K562 (cell line): ENCODE results near the gene SCN1A. TPM values are rescaled to one million over a fixed set of nuclear protein-coding genes. Genes with fewer than 3 reads are reported as not detected.

Experiments
- BRCA1 ChIP-seq, 2 experiments: fragments of 450-650 bp in 1 of 2; sonication (generic) in 1 of 2; formaldehyde crosslinking in 1 of 2; IDR thresholded peaks; 2 replicates each; pipeline versions ENCODE4 v1.5.0 to v1.6.1; 2017 to 2020; ENCODE audit warnings: mild to moderate bottlenecking in 1 of 2, missing genetic modification reagents in 1 of 2
- BRF2 ChIP-seq: IDR thresholded peaks from 3 replicates; pipeline ENCODE4 v1.6.1; 2011; ENCODE audit warnings: borderline replicate concordance, mild to moderate bottlenecking; ENCODE audit not compliant: insufficient read length, insufficient read depth
- CREB3 ChIP-seq: fragments of 450-650 bp; conservative IDR thresholded peaks from 2 replicates; pipeline ENCODE4 v1.6.1; 2016; ENCODE audit warnings: missing genetic modification characterization, low read depth, mild to moderate bottlenecking, missing compliant biosample characterization, moderate library complexity
- HCFC1 ChIP-seq: IDR thresholded peaks from 2 replicates; pipeline ENCODE4 v1.6.1; 2012; ENCODE audit warnings: low read depth, low read length, improper control_type of control experiment
- HOMEZ ChIP-seq: fragments of 250-450 bp; sonication (Bioruptor Pico); IDR thresholded peaks from 2 replicates; pipeline ENCODE4 v1.4.0; 2020; ENCODE audit warnings: mild to moderate bottlenecking, moderate library complexity
- KDM4B ChIP-seq, 2 experiments: fragments of 450-650 bp in 1 of 2; sonication (generic) in 1 of 2; IDR thresholded peaks; 2 replicates each; pipeline ENCODE4 v1.6.1; 2016 to 2017; ENCODE audit warnings: borderline replicate concordance in 2 of 2, antibody characterized with exemption in 1 of 2, low read depth in 1 of 2, mild to moderate bottlenecking in 1 of 2
- KLF10 ChIP-seq: fragments of 250-450 bp; sonication (Bioruptor Pico); IDR thresholded peaks from 2 replicates; pipeline ENCODE4 v1.6.1; 2021; ENCODE audit warnings: matching md5 sums
- MCM3 ChIP-seq: fragments of 450-650 bp; IDR thresholded peaks from 2 replicates; pipeline ENCODE4 v1.6.1; 2016
- MTA2 ChIP-seq: fragments of 450-650 bp; IDR thresholded peaks from 2 replicates; pipeline ENCODE4 v1.6.1; 2016; ENCODE audit warnings: low read depth
- NFE2 ChIP-seq: IDR thresholded peaks from 2 replicates; pipeline ENCODE4 v1.6.1; 2014; ENCODE audit warnings: antibody characterized with exemption, low read depth
- SMAD2 ChIP-seq: fragments of 150-350 bp; IDR thresholded peaks from 2 replicates; pipeline ENCODE4 v1.6.1; 2014; ENCODE audit warnings: low read depth, mild to moderate bottlenecking, low read length
- SPI1 ChIP-seq: IDR thresholded peaks from 2 replicates; pipeline ENCODE4 v1.6.1; 2011; ENCODE audit warnings: low read depth, low read length, control low read depth, borderline replicate concordance
- SRF ChIP-seq, 2 experiments: fragments of 250-450, 450-650 bp in 1 of 2; sonication (Bioruptor Pico) in 1 of 2; sonication (generic) in 1 of 2; formaldehyde crosslinking; IDR thresholded peaks; 2 replicates each; pipeline versions ENCODE4 v1.5.0 to v1.5.1; 2020 to 2022; ENCODE audit warnings: mild to moderate bottlenecking in 1 of 2, missing genetic modification reagents in 1 of 2
- STAT5B ChIP-seq: fragments of 250-450 bp; sonication (Bioruptor Pico); IDR thresholded peaks from 2 replicates; pipeline ENCODE4 v1.8.0; 2021; ENCODE audit warnings: mild to moderate bottlenecking, inconsistent platforms
- ZNF124 ChIP-seq: sonication (generic); formaldehyde crosslinking; IDR thresholded peaks from 2 replicates; pipeline ENCODE4 v1.8.1; 2022; ENCODE audit warnings: missing genetic modification reagents
- ZNF184 ChIP-seq: sonication (generic); formaldehyde crosslinking; IDR thresholded peaks from 2 replicates; pipeline ENCODE4 v1.5.0; 2020; ENCODE audit warnings: missing genetic modification reagents
- ZNF282 ChIP-seq: sonication (generic); formaldehyde crosslinking; IDR thresholded peaks from 2 replicates; pipeline ENCODE4 v1.8.1; 2023; ENCODE audit warnings: missing genetic modification reagents
- ZNF324 ChIP-seq: fragments of 250-450 bp; sonication (Bioruptor Pico); IDR thresholded peaks from 2 replicates; pipeline ENCODE4 v1.4.0; 2020; ENCODE audit warnings: mild to moderate bottlenecking
- ZNF384 ChIP-seq: IDR thresholded peaks from 2 replicates; pipeline ENCODE4 v1.6.1; 2012; ENCODE audit warnings: low read depth, low read length, improper control_type of control experiment
- ZNF699 ChIP-seq: fragments of 250-450 bp; sonication (Bioruptor Pico); IDR thresholded peaks from 2 replicates; pipeline ENCODE4 v1.8.0; 2021; ENCODE audit warnings: mild to moderate bottlenecking, moderate library complexity; ENCODE audit not compliant: insufficient replicate concordance
- ZNF740 ChIP-seq, 3 experiments: fragments of 200-800 bp in 1 of 3; sonication (Bioruptor generic) in 1 of 3; sonication (generic) in 1 of 3; formaldehyde crosslinking in 1 of 3; IDR thresholded peaks; 2 replicates each; pipeline versions ENCODE4 v1.6.1 to v1.8.0; 2016 to 2022; ENCODE audit warnings: mild to moderate bottlenecking in 2 of 3, missing compliant biosample characterization in 2 of 3, missing genetic modification characterization in 2 of 3, missing genetic modification reagents in 1 of 3
- ZNF780A ChIP-seq: fragments of 250-450 bp; sonication (Bioruptor Pico); IDR thresholded peaks from 2 replicates; pipeline ENCODE4 v1.5.0; 2021; ENCODE audit warnings: mild to moderate bottlenecking
- polyA plus RNA-seq, 8 experiments: library from polyadenylated mRNA; depleted of rRNA in 4 of 8; stranded (reverse) in 5 of 8; unstranded in 3 of 8; fragments of >200 nt; fragmentation: Nextera tagmentation in 2 of 8; fragmentation: Illumina TruSeq in 1 of 8; extraction: Ambion mirVana in 2 of 8; extraction: Trizol in 1 of 8; gene quantifications; 2 replicates each; pipeline versions ENCODE4 v1.2.1 to v1.2.3, GENCODE V29; 2011 to 2014; ENCODE audit warnings: inconsistent platforms in 1 of 8, missing spikeins in 1 of 8
- total RNA-seq, 7 experiments: library from RNA; depleted of rRNA in 6 of 7; stranded (reverse); fragments of >200 nt in 6 of 7; fragmentation: Illumina TruSeq in 2 of 7; extraction: Trizol in 2 of 7; gene quantifications; 2 replicates each; pipeline versions ENCODE4 v1.2.1 to v1.2.3, GENCODE V29; 2011 to 2021; ENCODE audit warnings: low replicate concordance in 1 of 7

The SCN1A gene
- total and polyA plus RNA-seq, 9 of the 15 experiments (the other 6 are each of a cell fraction or from before 2014, with no cell fraction given), result not detected

GRCh38 chr2:165953655-165954606 is 173.9 kb downstream of the SCN1A start, which contains the start of gene TTC21B (continued):
- TF ChIP-seq HOMEZ (CRISPR knock-in tag), result no peak
- no peak for TF ChIP-seq BRF2
- no peak for TF ChIP-seq ZNF124 (CRISPR knock-in tag)
- no peak for TF ChIP-seq MCM3
- TF ChIP-seq SPI1, result peak; percentile 72
- TF ChIP-seq HCFC1, result peak; percentile 49
- TF ChIP-seq KLF10 (CRISPR knock-in tag), result no peak
- TF ChIP-seq ZNF324 (CRISPR knock-in tag), result no peak
- TF ChIP-seq KDM4B (IDR thresholded peaks at IDR 0.05; ENCODE audit: borderline replicate concordance in 2 of 2, low read depth in 1 of 2), result peak in 1 of 2 experiments; percentile 59; a peak in 1 of 4 replicates
- TF ChIP-seq SRF (CRISPR knock-in tag; IDR thresholded peaks at IDR 0.05), result no peak; a peak in 1 of 4 replicates
- no peak for TF ChIP-seq MTA2
- no peak for TF ChIP-seq STAT5B
- TF ChIP-seq BRCA1 (IDR thresholded peaks at IDR 0.05), result no peak
- no peak for TF ChIP-seq BRCA1 (CRISPR knock-in tag; IDR thresholded peaks at IDR 0.05)
- TF ChIP-seq ZNF282 (CRISPR knock-in tag), result no peak
- TF ChIP-seq ZNF699, result no peak
- no peak for TF ChIP-seq SMAD2
- no peak for TF ChIP-seq ZNF780A
- TF ChIP-seq NFE2, result no peak
- TF ChIP-seq ZNF384, result peak; percentile 86
- no peak for TF ChIP-seq CREB3
- TF ChIP-seq ZNF184 (CRISPR knock-in tag), result no peak
- no peak for TF ChIP-seq ZNF740 (CRISPR knock-in tag; IDR thresholded peaks at IDR 0.05)
- TF ChIP-seq ZNF740 (tag; IDR thresholded peaks at IDR 0.05), result no peak
